Large intestine (tissue), 3 donors: ENCODE results near the gene SETD5. TPM values are rescaled to one million over a fixed set of nuclear protein-coding genes. Genes with fewer than 3 reads are reported as not detected.

Experiments used
- DNase-seq, 2 donors: peaks; one replicate each; pipeline versions ENCODE4 v3.0.0 to v3.0.0-alpha.2; 2013
- H3K27ac ChIP-seq: one replicate; pipeline ENCODE4 v1.5.1; 2013; ENCODE audit warnings: low read length
- H3K27me3 ChIP-seq: 2 replicates; pipeline ENCODE4 v1.6.1; 2013; ENCODE audit warnings: low read length; ENCODE audit not compliant: control insufficient read depth, insufficient read depth
- H3K36me3 ChIP-seq: 2 replicates; pipeline ENCODE4 v1.6.1; 2013; ENCODE audit warnings: low read length; ENCODE audit not compliant: control insufficient read depth, insufficient read depth
- H3K4me1 ChIP-seq: one replicate; pipeline ENCODE4 v1.6.1; 2013; ENCODE audit warnings: low read length; ENCODE audit not compliant: control insufficient read depth, insufficient read depth
- H3K4me3 ChIP-seq: one replicate; pipeline ENCODE4 v1.5.1; 2013; ENCODE audit warnings: low read length
- H3K9me3 ChIP-seq: one replicate; pipeline ENCODE4 v1.6.1; 2013; ENCODE audit warnings: mild to moderate bottlenecking, low read depth, low read length, moderate library complexity; ENCODE audit not compliant: control insufficient read depth
- WGBS: methylation state at CpG from one replicate; pipeline ENCODE4 v1.1.5; 2013; ENCODE audit warnings: low lambda C conversion rate; ENCODE audit not compliant: insufficient coverage; 5-methylcytosine and 5-hydroxymethylcytosine counted together
- polyA plus RNA-seq: library from polyadenylated mRNA; unstranded; fragments of 120-200 nt; gene quantifications from one replicate; pipeline ENCODE4 v1.2.1, GENCODE V29; 2013

The SETD5 gene
- polyA plus RNA-seq, 1 donor, result 102 TPM

DNA sequence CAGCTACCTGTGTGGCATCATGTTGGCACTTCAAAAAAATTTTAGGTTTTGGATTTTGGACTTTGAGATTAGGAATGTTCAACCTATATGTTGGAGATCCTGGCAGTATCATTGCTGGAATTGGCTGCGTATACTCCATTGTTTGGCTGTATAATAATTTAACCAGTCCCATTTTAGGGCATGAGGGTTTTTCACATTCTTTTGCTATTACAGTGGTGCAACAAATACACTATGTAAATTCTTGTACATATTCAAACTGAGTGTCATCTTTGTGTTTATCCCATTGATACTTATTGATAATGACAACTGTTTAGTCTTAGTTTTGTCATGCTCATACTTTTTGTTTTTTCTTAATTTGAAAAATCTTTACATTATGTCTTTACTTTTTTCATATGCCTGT is 27.9 kb upstream of the SETD5 start:
- no peaks in the 10 kb centered on the region for H3K27me3 ChIP-seq

DNA sequence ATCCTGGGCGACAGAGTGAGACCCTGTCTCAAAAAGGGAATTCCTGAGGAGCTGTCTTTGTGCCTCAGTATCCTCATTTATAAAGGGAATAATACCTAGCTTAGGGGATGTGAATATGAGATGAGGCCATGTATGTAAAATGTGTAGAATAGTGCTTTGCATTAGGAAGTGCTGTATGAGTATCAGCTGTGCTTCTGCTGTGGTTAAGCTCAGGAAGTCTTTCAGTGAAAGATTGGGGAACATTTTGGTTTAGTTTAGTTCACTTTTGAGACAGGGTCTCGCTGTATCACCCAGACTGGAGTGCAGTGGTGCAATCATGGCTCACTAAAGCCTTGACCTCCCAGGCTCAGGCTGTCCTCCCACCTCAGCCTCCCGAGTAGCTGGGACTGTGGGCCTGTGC is 23.9 kb upstream of the SETD5 start:
- WGBS, result 100% methylated on average over 1 of the region's 3 CpGs
- Histone ChIP-seq H3K27me3 (no peaks in the 10 kb centered on the region), H3K4me1 (no peaks in the 10 kb centered on the region), H3K36me3 (peaks cover 64% of the 10 kb centered on the region), H3K9me3 (no peaks in the 10 kb centered on the region), H3K27ac (no peak overlapping the region), H3K4me3 (no peak overlapping the region)
- DNase-seq, result no peak

More for the DNA sequence above, 27.9 kb upstream of the SETD5 start:
- no CpG with 5 or more reads among the region's 1 CpG for WGBS
- Histone ChIP-seq H3K36me3 (peaks cover 67% of the 10 kb centered on the region), H3K9me3 (no peaks in the 10 kb centered on the region), H3K4me1 (no peaks in the 10 kb centered on the region), H3K4me3 (no peak overlapping the region), H3K27ac (no peak overlapping the region)
- no peak for DNase-seq

DNA sequence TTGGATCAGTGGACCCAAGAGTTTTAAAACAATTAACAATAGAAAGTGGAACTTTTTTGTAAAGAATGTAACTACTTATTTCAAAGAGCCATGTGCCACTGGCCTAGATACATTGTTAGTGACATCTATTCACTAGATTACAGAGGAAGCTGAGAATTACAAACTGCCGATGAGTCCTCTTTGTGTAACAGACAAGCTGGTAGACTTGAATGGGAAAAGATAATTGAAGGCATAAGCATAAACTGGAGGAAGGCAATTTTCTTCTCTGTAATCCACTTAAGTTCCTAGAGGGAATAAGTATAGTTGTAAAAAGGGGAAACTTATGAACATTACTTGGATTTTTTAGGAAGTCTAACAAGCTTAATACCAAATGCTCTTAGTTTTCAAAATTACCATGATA is 19.4 kb upstream of the SETD5 start:
- Histone ChIP-seq H3K36me3 (peaks cover 55% of the 10 kb centered on the region), H3K9me3 (no peaks in the 10 kb centered on the region), H3K4me1 (no peaks in the 10 kb centered on the region), H3K4me3 (no peak overlapping the region), H3K27me3 (no peaks in the 10 kb centered on the region), H3K27ac (no peak overlapping the region)
- DNase-seq, result no peak
- WGBS, result 100% methylated on average over 1 of the region's 1 CpG

- H3K36me3 ChIP-seq, result peaks cover 52% of the 10 kb centered on the region
- H3K27ac ChIP-seq, result no peak overlapping the region
- DNase-seq, result no peak
- H3K9me3 ChIP-seq, result no peaks in the 10 kb centered on the region
- H3K4me3 ChIP-seq, result no peak overlapping the region
- no peaks in the 10 kb centered on the region for H3K27me3 ChIP-seq
- no CpG with 5 or more reads among the region's 4 CpGs for WGBS
- no peaks in the 10 kb centered on the region for H3K4me1 ChIP-seq
Observed at GRCh38 chr3:9379327-9379726, 18.1 kb upstream of the SETD5 start.

DNA sequence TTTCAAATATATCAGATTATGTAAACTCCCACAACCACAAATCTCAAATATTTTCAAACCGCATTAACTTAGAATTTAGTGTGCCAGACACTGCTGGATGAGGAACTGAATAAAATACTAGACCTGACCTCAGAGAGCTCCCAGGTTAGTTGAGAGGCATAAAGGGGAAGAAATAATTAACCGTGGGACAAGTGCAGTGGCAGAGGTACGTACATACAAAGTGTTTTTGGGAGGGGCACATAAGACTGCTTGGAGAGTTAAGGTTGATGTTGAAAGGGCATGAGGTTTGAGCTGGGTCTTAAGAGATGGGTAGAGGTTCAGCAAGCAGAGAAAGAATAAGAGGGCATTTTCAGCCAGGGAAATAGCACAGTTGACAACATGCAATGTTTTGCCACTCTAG is 17.4 kb upstream of the SETD5 start:
- Histone ChIP-seq H3K4me3 (no peak overlapping the region), H3K36me3 (peaks cover 53% of the 10 kb centered on the region), H3K27me3 (no peaks in the 10 kb centered on the region), H3K9me3 (no peaks in the 10 kb centered on the region), H3K4me1 (no peaks in the 10 kb centered on the region), H3K27ac (no peak overlapping the region)
- no peak for DNase-seq
- 100% methylated on average over 1 of the region's 3 CpGs for WGBS

DNA sequence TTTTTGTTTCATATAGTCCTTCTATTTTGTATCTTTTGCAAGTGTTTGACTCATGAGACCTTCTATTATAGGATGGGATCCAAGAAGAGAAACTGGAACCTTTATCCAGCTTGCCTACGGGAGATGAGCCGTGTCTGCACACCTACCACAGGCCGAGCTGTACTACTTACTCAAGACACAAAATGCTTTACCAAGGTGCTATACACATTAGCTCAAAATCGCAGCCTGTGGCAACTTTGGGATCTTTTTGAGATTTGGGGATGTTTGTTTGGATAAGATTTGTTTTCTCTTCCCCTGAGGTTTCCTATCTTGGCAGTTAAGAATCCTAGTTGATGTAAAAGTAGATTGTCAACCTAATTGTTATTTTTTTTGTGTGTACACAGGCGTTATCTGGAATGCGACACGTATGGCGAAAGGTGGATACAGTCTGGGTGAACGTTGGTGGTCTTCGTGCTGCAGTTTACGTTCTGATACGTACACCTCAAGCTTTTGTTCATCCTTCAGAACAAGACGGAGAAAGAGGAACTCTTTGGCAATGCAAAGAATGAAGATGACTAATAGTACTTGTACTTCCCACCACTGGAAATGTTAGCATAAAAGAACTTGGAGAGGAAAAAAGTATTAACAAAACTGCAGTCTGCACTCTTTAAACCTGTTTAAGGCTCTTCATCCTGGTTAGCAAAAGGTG is 13.1 kb upstream of the SETD5 start:
- no peak for DNase-seq
- WGBS, result no CpG with 5 or more reads among the region's 13 CpGs
- H3K4me3 ChIP-seq, result no peak overlapping the region
- H3K27me3 ChIP-seq, result no peaks in the 10 kb centered on the region
- no peaks in the 10 kb centered on the region for H3K4me1 ChIP-seq
- peaks cover 68% of the 10 kb centered on the region for H3K36me3 ChIP-seq
- no peaks in the 10 kb centered on the region for H3K9me3 ChIP-seq
- H3K27ac ChIP-seq, result no peak overlapping the region

DNA sequence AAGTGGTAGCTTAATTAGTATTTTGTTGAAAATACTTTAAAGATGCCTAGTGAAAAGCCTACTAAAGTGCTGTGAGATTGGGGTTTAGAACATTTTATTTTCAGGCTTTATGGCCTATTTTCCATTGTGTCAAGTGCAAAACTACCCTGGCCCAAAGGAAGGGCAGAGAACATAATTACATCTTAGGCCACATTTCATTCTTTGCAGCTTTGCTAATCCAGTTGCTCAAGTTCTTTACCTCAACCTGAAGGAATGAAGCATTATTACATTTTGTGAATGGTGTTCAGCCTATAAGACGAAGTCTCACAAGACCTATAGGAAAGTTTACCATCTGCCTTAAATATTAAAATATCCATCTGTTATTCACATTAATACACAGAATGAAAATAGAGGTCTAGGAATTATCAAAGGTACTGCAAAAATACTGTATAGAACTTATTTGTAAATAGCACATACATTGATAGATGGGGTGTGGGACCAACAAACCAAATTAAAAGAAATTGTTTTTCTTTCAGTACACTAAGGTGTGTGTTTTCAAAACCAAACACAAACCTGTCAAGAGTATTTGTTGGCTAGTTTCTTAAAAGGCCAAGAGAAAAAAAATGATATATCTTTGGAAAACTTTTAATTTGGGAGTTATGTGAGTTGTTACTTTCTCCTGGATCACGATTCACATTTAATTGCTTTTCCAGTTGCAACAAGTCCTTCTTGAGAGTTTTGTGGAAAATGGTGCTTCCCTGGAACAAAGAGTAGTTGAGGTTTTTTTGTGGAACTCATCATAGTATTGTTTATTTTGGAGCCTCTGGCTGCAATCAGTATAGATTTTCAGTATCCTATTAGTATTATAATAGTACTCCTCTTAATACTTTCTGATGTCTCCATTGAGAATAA is 12.0 kb upstream of the SETD5 start:
- no peaks in the 10 kb centered on the region for H3K4me1 ChIP-seq
- no peaks in the 10 kb centered on the region for H3K27me3 ChIP-seq
- no peak for DNase-seq
- no peak overlapping the region for H3K4me3 ChIP-seq
- H3K36me3 ChIP-seq, result peaks cover 68% of the 10 kb centered on the region
- no peak overlapping the region for H3K27ac ChIP-seq
- H3K9me3 ChIP-seq, result no peaks in the 10 kb centered on the region
- WGBS, result 83% methylated on average over 1 of the region's 2 CpGs

DNA sequence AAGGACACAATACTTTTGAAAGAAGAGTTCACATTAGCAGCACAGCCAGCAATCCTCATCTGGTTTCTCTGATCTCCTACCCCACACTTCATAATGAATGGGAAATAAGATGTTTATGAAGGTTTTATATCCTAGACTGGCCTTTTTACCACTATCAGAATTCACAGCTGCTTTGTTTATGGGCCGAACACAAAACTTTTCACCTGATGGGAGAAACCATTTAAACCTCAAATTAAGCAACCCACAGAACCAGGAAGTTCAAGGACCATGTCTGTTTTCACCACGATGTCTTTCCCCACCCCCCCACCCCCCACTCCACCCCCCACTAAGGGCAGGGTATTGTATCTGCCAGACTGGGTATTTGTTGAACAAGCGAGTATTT is 11.3 kb upstream of the SETD5 start:
- H3K36me3 ChIP-seq, result peaks cover 71% of the 10 kb centered on the region
- no CpG with 5 or more reads among the region's 3 CpGs for WGBS
- H3K9me3 ChIP-seq, result no peaks in the 10 kb centered on the region
- H3K27ac ChIP-seq, result no peak overlapping the region
- H3K4me1 ChIP-seq, result no peaks in the 10 kb centered on the region
- H3K4me3 ChIP-seq, result no peak overlapping the region
- no peaks in the 10 kb centered on the region for H3K27me3 ChIP-seq
- DNase-seq, result no peak

GRCh38 chr3:9386501-9387321 is 10.7 kb upstream of the SETD5 start:
- Histone ChIP-seq H3K27ac (no peak overlapping the region), H3K9me3 (no peaks in the 10 kb centered on the region), H3K4me1 (no peaks in the 10 kb centered on the region), H3K36me3 (peaks cover 74% of the 10 kb centered on the region), H3K4me3 (no peak overlapping the region), H3K27me3 (no peaks in the 10 kb centered on the region)
- DNase-seq, result no peak
- no CpG with 5 or more reads among the region's 1 CpG for WGBS

DNA sequence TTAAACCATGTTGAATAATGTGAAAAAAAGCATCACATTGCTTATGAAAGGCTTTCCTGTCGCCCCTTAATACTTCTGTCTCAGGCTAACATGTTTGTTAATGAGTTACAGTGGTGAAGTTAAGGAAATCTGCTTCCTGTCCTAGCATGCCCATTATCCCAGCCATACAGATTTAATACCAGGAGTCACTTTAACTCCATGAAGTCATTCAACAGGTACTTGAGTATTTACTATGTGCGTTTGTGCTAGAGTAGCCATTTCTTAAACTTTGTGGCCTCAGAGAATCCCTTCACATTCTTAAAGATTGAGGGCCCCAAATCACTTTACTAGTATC is 10.1 kb upstream of the SETD5 start:
- no peak overlapping the region for H3K4me3 ChIP-seq
- peaks cover 75% of the 10 kb centered on the region for H3K36me3 ChIP-seq
- H3K9me3 ChIP-seq, result no peaks in the 10 kb centered on the region
- peaks cover 2% of the 10 kb centered on the region for H3K4me1 ChIP-seq
- no CpG with 5 or more reads among the region's 2 CpGs for WGBS
- H3K27me3 ChIP-seq, result no peaks in the 10 kb centered on the region
- DNase-seq, result no peak
- H3K27ac ChIP-seq, result no peak overlapping the region
